Renal pelvis (tissue), 4 donors: ENCODE measurements around the gene HECW1. TPM values are rescaled to one million over a fixed set of nuclear protein-coding genes. Genes with fewer than 3 reads are reported as not detected.

Experiments
- DNase-seq: peaks from one replicate; pipeline ENCODE4 v3.0.0-alpha.2; 2013
- polyA plus RNA-seq, 3 donors: library from polyadenylated mRNA; unstranded; fragments of 120-200 nt; gene quantifications; one replicate each; pipeline ENCODE4 v1.2.1, GENCODE V29; 2013; ENCODE audit not compliant: insufficient read length in 3 of 3

The HECW1 gene
- polyA plus RNA-seq, 3 donors, result 6.4 to 8.3 (median 7.7) TPM

- peak; percentile 73 for DNase-seq
Observed at GRCh38 chr7:43260980-43261878, 148.8 kb downstream of the HECW1 start.

GRCh38 chr7:43265139-43265538 is 152.7 kb downstream of the HECW1 start:
- DNase-seq, result no peak

- DNase-seq, result no peak
Observed at GRCh38 chr7:43273939-43274719, 161.7 kb downstream of the HECW1 start.

GRCh38 chr7:43274752-43275151 is 162.3 kb downstream of the HECW1 start:
- no peak for DNase-seq

- DNase-seq, result no peak
Observed at GRCh38 chr7:43276547-43276946, 164.1 kb downstream of the HECW1 start.

- DNase-seq, result no peak
Observed at GRCh38 chr7:43278088-43278644, 165.7 kb downstream of the HECW1 start.

- no peak for DNase-seq
Observed at GRCh38 chr7:43281268-43281667, 168.8 kb downstream of the HECW1 start.

GRCh38 chr7:43283706-43284105 is 171.3 kb downstream of the HECW1 start:
- no peak for DNase-seq

GRCh38 chr7:43289826-43290225 is 177.4 kb downstream of the HECW1 start:
- DNase-seq, result no peak

GRCh38 chr7:43290978-43291377 is 178.5 kb downstream of the HECW1 start:
- no peak for DNase-seq

- no peak for DNase-seq
Observed at GRCh38 chr7:43291789-43292188, 179.3 kb downstream of the HECW1 start.

- DNase-seq, result no peak
Observed at GRCh38 chr7:43292384-43292783, 179.9 kb downstream of the HECW1 start.

GRCh38 chr7:43294080-43294630 is 181.7 kb downstream of the HECW1 start:
- no peak for DNase-seq

GRCh38 chr7:43295429-43295828 is 183.0 kb downstream of the HECW1 start:
- no peak for DNase-seq

GRCh38 chr7:43296306-43296705 is 183.9 kb downstream of the HECW1 start:
- DNase-seq, result peak; percentile 55

GRCh38 chr7:43298617-43299016 is 186.2 kb downstream of the HECW1 start:
- no peak for DNase-seq

GRCh38 chr7:43300121-43300520 is 187.7 kb downstream of the HECW1 start:
- DNase-seq, result no peak

- no peak for DNase-seq
Observed at GRCh38 chr7:43302211-43302711, 189.8 kb downstream of the HECW1 start.

- no peak for DNase-seq
Observed at GRCh38 chr7:43302773-43303460, 190.5 kb downstream of the HECW1 start.

- no peak for DNase-seq
Observed at GRCh38 chr7:43303740-43304241, 191.3 kb downstream of the HECW1 start.

GRCh38 chr7:43306404-43306803 is 194.0 kb downstream of the HECW1 start:
- no peak for DNase-seq
